ENCODE measurements around the gene WDR37.

The WDR37 gene

DNA sequence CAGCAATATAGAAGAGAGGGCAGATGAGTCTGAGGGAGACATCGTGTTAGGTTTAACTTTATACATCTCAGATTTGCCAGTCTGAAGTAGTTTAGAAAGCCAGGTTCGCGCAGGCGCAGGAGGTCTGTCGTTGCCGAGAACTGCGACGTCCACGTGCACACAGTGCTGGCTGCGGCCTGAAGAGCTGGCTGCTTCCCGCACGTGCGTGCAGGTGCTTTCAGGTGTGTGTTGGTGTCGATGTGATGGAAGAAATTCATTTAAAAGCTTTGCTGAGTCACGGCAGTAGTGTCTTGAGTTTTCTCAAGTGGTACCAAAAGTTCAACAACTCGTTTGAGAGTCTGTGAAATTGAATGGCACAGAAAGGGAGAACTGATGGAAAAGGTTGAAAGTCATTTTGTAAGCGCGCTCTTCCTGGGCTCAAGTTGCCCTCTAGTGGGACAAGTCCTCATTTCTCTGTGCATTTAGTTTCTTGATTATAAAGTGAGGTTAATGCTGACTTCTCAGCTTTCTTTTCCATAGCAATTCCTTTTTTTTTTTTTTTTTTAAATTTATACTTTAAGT lies 18.6 kb downstream of the WDR37 start:
- DNase-seq: no peak

DNA sequence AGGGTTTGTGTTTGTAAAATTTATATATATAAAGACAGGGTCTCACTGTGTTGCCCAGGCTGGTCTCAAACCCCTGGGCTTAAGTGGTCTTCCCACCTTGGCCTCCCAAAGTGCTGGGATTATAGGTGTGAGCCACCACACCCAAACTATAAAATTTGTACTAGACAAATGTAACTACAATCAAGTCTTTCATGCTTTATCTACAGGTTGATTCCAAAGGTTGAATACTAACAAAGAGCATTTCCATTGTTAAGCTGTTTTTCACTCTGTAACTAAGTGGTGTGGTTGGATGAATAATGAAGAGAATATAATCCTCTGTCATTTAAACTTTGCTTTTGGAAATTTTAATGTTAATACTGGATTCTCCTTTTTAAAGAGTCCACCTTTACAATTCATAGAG lies 22.5 kb downstream of the WDR37 start:
- DNase-seq: no peak

DNA sequence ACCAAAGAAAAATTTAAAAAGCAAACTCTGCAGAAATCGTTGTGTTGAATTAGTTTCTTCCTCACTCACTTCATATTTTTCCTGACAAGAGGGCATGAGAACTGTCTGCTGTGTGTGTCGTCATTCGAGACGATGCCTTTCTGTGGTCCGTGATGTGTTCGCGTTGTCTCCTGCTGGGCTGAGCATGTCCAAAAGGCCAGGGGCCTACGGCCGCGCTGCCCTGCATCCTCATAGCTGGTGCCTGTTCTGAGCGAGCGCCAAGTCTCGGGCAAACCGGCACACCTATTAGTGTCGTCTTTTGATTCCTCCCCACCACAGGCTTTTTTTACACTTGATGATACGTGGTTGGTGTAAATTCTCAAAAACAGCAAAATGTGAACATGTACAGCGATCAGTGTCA lies 27.4 kb downstream of the WDR37 start:
- DNase-seq: no peak

DNA sequence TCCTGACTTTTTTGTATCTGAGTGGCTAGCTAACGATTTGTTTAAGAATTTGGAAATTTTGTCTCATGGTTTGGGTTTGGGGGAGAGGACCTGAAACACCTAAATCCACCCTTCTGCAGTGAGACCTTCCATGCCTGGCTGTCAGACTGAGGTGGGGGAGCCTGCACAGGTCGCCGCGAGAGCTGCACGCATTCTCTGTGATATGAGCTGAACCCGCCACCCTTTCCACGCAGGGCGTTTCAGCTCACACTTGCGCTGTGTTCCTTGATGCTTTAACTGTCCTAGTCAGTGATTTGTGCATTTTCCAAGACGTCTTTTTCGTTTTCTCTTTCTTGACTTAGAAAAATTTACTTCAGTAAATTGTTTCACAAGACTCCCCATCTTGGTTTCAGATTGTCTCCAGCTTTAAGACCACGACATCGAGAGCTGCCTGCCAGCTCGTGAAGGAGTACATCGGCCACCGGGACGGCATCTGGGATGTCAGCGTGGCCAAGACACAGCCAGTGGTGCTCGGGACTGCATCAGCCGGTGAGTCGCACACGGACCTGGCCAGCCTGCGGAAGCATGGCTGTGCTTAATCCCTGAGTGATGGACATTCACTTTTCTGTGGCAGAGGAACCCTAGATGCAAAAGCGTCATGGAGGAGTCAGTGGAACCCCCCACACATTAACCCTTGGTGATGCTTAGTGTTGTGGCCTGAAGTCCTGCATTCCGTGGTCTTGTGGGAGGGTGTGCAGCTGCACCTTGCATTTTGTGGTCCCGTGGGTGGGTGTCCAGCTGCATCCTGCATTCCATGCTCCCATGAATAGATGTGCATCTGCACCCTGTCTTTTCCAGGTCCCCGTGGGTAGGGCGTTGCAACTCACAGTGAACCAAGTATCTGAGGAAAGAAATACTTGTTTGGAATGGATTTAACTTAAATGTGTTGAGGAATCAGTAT lies 28.1 kb downstream of the WDR37 start:
- DNase-seq: no peak

DNA sequence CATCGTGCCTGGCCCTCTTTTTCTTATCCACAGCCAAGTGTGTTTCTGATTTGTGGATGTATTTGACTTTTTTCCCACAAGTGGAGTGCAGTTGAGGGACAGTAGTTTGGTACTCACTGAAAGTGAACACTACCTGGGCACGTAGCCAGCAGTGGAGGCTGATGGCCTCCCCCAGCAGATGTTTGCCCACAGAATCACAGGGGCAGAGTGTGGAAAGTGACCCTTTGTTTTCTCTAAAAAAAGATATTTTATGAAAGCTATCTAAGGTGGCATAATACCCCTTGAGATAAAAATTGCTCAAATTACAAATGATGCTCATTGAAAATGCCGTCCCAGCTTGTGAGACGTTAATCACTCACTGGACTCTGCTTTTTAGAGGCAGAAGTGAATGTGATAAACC lies 29.1 kb downstream of the WDR37 start:
- DNase-seq: no peak

DNA sequence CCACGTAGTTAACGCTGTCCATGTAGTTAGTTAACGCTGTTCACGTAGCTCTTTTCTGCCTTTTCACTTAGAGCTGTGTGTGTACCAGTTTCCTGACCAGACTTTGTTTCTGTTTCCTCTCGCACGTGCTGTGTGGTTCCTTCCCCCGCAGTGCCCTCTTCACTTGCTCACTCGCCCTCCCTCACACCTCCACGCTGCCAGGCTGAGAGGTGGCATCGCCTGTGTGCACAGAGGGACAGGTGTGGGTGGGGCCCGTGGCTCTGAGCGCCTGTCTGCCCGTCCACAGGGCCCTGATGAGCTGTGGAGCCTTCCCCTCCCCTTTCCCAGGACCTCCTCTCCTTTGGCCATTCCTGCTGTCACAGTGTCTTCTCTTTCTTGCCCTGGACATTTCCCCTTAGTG lies 30.6 kb downstream of the WDR37 start:
- DNase-seq: no peak

DNA sequence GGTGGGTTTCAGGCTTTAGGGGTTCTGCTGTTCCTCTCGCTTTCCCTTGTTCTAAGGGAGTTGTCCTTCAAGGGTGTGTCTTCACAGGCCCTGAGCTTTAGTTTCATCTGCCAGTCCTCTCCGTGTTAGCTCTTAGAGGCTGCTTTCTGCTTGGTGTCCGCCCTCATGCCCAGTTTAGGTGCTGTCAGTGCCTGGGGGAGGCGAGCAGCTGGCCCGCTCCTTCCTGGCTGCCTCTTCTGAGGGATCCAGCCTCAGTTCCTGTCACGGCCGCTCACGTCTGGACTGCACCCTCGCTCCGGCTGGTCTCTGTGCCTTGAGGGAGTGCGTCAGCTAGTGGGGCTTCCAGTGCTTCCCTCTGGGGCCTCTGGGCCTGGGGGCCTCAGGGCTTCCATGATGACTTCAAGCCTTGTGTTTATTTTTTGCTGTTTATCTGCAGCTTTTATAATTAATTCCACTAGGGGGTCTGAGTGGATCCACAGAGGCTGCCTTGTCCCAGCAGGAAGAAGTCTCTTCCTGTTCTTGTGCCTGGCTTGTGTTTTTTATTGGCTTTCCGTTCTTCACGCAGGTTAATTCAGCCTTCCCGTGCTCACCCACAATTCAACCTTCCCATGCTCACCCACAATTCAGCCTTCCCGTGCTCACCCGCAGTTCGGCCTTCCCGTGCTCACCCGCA lies 33.0 kb downstream of the WDR37 start:
- no peak for DNase-seq

DNA sequence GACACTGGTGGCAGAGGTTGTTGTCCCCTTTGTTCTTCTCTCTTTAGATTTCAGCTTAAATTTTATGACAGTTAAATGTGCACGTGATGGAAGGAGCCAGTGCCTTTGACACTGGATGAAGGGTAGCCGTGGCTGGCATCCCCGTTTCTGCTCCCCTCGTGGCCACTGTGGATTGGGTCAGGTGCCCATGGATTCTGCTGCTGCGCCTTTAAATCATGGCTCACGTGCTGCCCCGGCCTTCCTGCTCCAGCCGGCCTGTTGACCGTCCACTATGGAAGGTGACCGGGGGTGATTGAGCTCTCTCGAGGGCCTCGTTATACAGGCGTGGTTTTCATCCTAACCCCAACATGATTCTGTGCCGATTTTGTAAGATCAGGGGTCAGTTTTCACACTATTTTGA lies 34.5 kb downstream of the WDR37 start:
- DNase-seq: no peak

DNA sequence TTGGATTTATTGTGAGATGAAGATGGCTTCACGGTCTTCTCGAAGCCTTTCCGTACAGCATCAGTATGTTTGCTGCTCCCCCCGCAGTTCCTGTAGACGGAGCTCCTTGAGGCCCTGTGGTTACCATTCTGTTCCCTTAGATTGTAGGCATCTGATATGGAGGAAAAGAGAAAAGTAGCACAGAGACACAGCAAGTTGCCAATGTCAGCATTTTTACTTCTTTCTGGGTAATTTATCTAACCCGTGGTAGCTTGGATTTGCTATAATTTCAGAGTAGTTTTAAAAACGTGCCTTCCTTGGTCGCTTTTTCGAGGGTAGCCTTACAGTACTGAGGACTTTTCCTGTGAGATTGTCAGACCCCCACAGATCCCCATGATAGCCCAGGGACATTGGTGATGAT lies 37.5 kb downstream of the WDR37 start:
- DNase-seq: no peak

DNA sequence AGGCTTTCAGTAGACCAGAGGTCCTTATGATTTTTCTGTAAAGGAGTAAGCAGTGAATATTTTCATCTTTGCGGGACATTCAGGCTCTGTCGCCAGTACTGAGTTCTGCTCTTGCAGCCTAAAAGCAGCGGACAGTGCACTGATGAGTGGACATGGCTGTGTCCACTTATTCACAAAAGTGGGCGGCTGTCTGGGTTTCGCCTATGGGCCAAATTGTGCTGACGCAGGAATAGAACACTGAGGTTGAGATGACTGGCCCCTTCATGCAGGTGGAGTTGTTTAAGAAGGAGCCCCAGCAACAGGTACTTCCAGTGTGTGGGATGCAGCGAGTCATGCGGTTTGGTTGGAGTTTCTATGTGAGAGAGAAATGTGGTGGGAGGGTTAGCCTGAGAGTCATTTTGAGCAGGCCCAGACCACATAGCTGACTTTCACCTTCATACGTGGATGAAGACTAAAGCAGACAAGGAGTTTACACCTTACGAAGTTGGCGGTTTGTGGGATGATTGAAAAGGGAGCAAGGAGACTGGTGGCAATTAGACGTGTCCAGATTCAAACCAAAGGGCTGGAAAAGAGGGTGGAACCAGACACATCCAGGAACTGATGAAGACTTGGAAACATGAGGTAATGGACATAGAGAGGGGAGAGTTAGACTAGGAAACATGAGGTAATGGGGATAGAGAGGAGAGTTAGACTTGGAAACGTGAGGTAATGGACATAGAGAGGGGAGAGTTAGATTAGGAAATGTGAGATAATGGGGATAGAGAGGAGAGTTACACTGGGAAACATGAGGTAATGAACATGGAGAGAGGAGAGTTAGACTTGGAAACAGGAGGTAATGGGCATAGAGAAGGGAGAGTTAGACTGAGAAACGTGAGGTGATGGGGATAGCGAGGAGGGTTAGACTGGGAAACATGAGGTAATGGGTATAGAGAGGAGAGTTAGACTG lies 38.2 kb downstream of the WDR37 start:
- peak; percentile 86 for DNase-seq

DNA sequence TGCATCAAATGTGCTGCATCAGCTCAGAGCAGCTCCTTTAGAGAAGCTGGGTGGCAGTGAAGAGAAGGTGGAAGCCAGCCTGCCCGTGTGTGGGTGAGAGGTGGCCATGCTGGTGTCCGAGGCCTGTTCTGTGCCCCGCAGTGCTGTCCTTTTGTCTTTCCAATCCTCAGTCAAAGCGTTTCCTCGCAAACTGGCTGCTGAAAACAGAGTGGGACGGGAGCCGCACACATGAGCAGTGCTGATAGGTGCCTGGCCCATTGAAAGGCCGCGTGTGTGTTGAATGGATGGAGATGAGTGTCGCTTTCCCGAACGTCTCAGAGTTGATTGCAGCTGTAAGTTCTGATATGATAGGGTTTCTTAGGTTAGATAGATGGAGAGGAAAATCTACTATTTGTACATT lies 39.3 kb downstream of the WDR37 start:
- DNase-seq: no peak

DNA sequence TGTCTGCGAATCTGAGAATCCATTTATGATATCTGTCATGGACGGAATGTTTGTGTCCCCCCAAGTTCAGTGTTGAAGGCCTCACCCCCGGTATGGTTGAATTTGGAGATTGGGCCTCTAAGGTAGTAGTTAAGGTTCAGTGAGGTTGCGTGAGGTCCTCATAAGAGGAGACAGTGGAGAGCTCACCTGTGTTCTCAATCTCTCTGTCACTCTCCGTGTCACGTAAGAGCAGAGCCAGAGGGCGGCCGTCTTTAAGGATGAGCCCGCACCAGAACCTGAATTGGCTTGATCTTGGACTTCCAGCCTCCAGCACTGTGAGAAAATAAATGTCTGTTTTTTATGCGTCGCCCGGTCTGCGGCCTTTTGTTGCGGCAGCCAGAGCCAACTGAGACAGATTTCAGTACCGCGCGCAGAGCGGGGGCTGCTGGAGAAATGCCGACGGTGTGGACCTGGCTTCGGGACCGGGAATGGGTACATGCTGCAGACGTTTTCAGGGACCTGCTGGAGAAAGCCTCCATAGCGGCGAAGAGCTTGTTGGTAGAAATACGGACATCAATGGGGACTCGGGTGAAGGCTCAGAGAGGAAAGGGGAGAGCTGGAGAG lies 40.2 kb downstream of the WDR37 start:
- DNase-seq: no peak

DNA sequence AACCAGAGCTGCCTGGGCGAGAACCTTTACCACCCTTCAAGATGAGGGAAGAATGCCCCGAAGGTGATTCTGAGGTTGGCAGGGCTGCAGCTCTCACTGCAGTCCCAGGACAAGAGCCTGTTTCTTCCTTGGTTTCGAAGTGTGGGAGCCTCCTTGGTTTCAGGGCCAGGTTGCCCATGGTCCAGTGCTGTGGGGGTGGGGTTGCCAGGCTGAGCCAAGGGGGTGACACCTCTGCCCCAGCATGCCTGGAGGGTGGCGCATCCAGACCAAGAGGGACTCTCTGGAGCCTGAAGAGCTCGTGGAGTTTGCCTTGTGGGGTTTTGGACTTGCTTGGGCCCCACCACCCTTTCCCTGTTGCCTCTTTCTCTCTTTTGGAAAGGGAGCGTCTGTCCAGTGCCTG lies 41.3 kb downstream of the WDR37 start:
- DNase-seq: no peak

DNA sequence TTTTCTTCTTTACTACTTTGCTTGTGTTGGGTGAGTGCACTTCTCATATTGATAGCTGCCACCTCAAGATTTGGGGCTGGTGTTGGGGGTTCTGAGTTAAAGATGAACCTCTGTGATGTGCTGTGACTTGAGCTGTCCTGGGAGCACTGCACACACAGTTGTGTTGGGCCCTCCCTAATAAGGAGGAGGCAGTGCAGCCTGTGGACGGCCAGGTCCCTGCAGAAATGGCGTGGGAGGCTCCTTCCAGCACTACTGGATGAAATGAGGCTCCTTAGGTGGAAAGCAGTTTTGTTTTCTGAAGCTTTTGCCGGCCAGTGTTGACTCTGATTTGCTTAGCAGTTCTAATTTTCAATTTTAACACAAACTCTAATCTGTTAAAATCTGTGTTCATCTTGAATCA lies 44.0 kb downstream of the WDR37 start:
- no peak for DNase-seq

DNA sequence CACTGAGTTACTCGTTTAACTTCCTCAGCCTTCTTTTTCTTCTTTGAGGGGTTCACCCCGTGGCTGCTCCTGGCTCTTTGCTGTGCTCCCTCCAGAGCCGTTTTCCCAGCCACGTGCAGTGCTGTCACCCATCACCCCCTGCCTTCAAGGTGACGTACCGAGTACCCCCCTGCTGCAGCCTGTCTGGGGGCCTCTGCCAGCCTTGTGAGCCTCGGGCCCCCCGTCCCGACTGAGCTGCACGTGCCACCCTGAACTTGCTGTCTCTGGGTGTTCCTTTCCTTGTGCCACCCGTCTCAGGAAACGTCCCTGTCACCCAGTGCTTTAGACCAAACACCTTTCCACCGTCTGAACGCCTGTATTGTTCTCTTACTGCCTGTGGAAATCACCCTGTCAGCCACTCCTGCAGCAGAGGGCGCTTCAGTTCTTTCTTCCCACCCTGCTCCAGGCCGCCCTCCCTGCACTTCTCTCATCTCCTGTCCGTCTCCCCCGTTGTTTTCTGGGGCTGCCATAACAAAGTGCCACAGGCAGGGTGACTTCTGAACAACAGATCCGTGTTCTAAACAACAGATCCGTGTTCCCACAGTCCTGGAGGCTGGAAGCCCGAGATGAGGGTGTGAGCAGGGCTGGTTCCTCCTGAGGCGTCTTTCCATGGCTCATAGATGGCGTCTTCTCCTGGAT lies 44.6 kb downstream of the WDR37 start:
- DNase-seq: no peak

DNA sequence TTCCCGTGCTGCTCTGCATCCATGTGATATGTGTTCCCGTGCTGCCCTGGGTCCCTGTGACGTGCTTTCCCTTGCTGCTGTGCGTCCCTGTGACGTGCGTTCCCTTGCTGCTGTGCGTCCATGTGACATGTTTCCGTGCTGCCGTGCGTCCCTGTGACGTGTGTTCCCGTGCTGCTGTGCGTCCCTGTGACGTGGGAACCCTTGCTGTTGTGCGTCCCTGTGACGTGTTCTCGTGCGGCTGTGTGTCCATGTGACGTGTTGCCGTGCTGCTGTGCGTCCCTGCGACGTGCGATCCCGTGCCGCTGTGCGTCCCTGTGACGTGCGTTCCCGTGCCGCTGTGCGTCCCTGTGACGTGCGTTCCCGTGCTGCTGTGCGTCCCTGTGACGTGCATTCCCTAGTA lies 45.8 kb downstream of the WDR37 start:
- DNase-seq: no peak

DNA sequence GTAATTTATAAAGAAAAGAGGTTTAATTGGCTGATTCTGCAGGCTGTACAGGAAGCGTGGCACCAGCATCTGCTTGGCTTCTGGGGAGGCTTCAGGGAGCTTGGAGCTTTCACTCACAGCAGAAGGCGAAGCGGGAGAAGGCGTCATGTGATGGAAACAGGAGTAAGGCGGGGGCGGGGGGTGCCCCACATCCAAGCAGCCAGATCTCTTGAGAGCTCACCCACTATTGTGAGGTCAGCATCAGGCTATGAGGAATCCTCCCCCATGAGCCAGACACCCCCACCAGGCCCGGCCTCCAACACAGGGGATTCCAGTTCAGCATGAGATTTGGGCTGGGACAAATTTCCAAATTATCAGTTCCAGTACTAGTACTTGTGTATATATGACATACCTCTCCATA lies 46.2 kb downstream of the WDR37 start:
- DNase-seq: peak; percentile 49

DNA sequence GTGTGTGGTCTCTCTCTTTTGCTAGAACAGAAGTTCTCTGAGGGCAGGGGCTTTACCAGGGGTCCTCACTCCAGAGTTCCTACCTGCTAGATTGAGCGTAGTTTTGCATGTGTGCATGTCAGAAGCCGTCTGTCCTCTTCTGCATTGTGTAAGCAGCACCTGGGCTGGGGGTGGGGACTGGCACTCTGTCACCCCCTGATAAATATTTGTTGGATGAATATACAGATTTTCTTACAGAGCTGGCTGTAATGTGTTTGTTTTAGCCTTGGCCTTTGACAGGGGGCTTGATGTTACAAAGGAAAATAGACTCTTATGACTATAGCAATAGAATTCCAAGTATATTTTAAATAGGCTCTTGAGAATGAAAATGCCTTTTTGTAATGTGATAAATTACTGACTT lies 46.6 kb downstream of the WDR37 start:
- DNase-seq: no peak

DNA sequence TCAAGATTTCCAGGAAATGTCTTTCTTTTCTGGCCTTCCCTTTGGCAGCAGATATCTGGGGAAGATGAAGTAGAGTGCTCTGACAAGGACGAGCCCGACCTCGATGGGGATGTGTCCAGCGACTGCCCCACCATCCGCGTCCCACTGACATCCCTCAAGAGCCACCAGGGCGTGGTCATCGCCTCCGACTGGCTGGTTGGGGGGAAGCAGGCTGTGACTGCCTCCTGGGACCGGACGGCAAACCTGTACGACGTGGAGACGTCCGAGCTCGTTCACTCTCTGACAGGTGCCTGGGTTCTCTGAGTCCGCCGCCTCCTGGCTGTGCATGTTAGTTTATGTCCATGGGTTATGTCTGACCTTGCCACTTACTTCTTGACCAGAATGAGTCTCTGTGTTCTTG lies 47.4 kb downstream of the WDR37 start:
- no peak for DNase-seq

DNA sequence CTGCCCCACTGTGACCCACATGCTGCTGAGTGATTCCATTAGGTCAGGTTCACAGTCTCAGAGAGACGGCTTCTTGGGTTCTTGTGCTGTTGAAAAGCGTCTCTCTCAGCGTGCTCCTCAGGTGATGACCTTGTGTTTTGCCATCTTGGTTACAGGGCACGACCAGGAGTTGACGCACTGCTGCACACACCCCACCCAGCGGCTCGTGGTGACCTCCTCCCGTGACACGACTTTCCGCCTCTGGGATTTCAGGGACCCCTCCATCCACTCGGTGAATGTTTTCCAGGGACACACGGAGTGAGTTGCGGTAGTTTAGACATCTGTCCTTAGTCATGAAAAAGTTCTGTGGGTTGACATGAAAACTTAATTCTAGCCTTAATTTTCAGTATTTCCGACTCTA lies 48.8 kb downstream of the WDR37 start:
- no peak for DNase-seq

DNA sequence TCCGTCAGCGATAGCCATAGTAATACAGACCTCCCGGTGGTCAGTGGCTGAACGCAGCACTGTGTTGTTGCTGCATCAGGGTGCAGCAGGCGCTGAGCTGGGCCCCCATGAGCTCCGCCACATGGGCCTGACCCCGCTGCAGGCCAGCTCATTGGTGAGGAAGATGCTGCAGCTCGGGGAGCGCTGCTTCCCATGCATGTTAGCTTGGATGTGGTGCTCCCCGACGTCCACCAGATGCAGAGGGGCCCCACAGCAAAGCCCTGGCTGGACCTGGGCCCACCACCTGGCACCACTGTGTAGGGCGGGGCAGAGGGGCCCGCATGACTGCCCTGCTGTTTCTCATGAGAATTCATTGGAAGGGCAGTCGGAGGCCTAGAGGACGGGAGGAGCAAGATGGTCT lies 50.8 kb downstream of the WDR37 start:
- DNase-seq: no peak

DNA sequence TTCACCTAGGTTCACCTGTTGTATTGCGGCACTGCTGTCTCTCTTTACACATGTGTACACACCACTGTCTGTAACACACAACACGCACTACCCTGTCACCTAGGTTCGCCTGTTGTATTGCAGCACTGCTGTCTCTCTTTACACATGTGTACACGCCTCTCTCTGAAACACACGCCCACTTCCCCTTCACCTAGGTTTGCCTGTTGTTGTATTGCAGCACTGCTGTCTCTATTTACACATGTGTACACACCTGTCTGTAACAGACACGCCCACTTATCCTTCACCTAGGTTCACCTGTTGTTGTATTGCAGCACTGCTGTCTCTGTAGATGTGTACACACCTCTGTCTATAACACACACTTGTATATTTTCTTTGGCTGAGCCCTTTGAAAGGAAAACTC lies 51.5 kb downstream of the WDR37 start:
- DNase-seq: no peak
